Measurements from ENCODE around the gene RPS14. TPM values are rescaled to one million over a fixed set of nuclear protein-coding genes. Genes with fewer than 3 reads are reported as not detected.
"Not testable (repeated sequence)": the region's sequence is repeated elsewhere in the genome, so short reads cannot be mapped to it uniquely, and the experiment has no call there.

The RPS14 gene
- polyA plus RNA-seq, 1 donor (not counting 4 experiments of a cell fraction or from before 2014, with no cell fraction given), result 3,540 TPM

GRCh38 chr5:150454492-150455229 lies 5.1 kb upstream of the RPS14 start:
- Histone ChIP-seq H3K27me3 (ENCODE audit: control insufficient read depth, extremely low read depth, insufficient read depth, low read length) (no peaks in the 10 kb centered on the region), H3K79me2 (ENCODE audit: control insufficient read depth, insufficient read depth, low read length) (no peaks in the 10 kb centered on the region), H4K20me1 (ENCODE audit: control insufficient read depth, extremely low read depth, insufficient read depth, low read length) (no peaks in the 10 kb centered on the region), H3K4me1 (ENCODE audit: control insufficient read depth, extremely low read depth, insufficient read depth, low read length) (peaks cover 6% of the 10 kb centered on the region), H3K9me3 (ENCODE audit: control insufficient read depth, low read depth, low read length) (no peaks in the 10 kb centered on the region), H3K4me2 (ENCODE audit: control insufficient read depth, extremely low read depth, insufficient read depth, low read depth, low read length) (no peak overlapping the region), H3K9me1 (ENCODE audit: control insufficient read depth, extremely low read depth, insufficient read depth, low read length) (no peaks in the 10 kb centered on the region), H3K27ac (ENCODE audit: control insufficient read depth, insufficient read depth, low read length) (no peak overlapping the region), H2AFZ (ENCODE audit: control insufficient read depth, low read length) (no peak overlapping the region), H3K4me3 (ENCODE audit: control insufficient read depth in 2 of 3, extremely low read depth in 1 of 3, insufficient read depth in 2 of 3, low read depth in 1 of 3, low read length in 3 of 3) (no peak overlapping the region), H3K36me3 (ENCODE audit: control insufficient read depth in 2 of 2, extremely low read depth in 1 of 2, insufficient read depth in 2 of 2, low read length in 2 of 2) (no peaks in the 10 kb centered on the region), H3K9ac (ENCODE audit: control insufficient read depth, extremely low read depth, insufficient read depth, low read length) (no peak overlapping the region)
- FAIRE-seq, result no peak
- no peak for TF ChIP-seq CTCF (optimal IDR thresholded peaks at IDR 0.05 in 1 of 3, IDR thresholded peaks at IDR 0.05 in 1 of 3, conservative IDR thresholded peaks at IDR 0.05 in 1 of 3; ENCODE audit: extremely low read depth in 1 of 3, insufficient read depth in 2 of 3, low read length in 3 of 3)
- TF ChIP-seq EZH2 (IDR thresholded peaks at IDR 0.05; ENCODE audit: low read length), result no peak
- dilution Hi-C loops (cut with MboI; ENCODE audit: extremely low pct_ligation_motif_present, low sequenced_read_pairs), result no loop called here
- no peak for DNase-seq (ENCODE audit: low read depth, low spot score)

GRCh38 chr5:150454027-150454426 lies 4.5 kb upstream of the RPS14 start:
- H3K9me3 ChIP-seq (ENCODE audit: control insufficient read depth, low read depth, low read length); H2AFZ ChIP-seq (ENCODE audit: control insufficient read depth, low read length); H3K36me3 ChIP-seq (ENCODE audit: control insufficient read depth in 2 of 2, extremely low read depth in 1 of 2, insufficient read depth in 2 of 2, low read length in 2 of 2); H3K79me2 ChIP-seq (ENCODE audit: control insufficient read depth, insufficient read depth, low read length); H3K4me2 ChIP-seq (ENCODE audit: control insufficient read depth, extremely low read depth, insufficient read depth, low read depth, low read length); H3K9ac ChIP-seq (ENCODE audit: control insufficient read depth, extremely low read depth, insufficient read depth, low read length); dilution Hi-C loops (cut with MboI; ENCODE audit: extremely low pct_ligation_motif_present, low sequenced_read_pairs); H3K9me1 ChIP-seq (ENCODE audit: control insufficient read depth, extremely low read depth, insufficient read depth, low read length); H3K4me3 ChIP-seq (ENCODE audit: control insufficient read depth in 2 of 3, extremely low read depth in 1 of 3, insufficient read depth in 2 of 3, low read depth in 1 of 3, low read length in 3 of 3); H3K27ac ChIP-seq (ENCODE audit: control insufficient read depth, insufficient read depth, low read length); H4K20me1 ChIP-seq (ENCODE audit: control insufficient read depth, extremely low read depth, insufficient read depth, low read length); H3K27me3 ChIP-seq (ENCODE audit: control insufficient read depth, extremely low read depth, insufficient read depth, low read length); H3K4me1 ChIP-seq (ENCODE audit: control insufficient read depth, extremely low read depth, insufficient read depth, low read length); FAIRE-seq; DNase-seq (ENCODE audit: low read depth, low spot score): not testable (repeated sequence)

- no peak overlapping the region for H3K4me2 ChIP-seq (ENCODE audit: control insufficient read depth, extremely low read depth, insufficient read depth, low read depth, low read length)
- no peak overlapping the region for H3K9ac ChIP-seq (ENCODE audit: control insufficient read depth, extremely low read depth, insufficient read depth, low read length)
- no peaks in the 10 kb centered on the region for H3K9me3 ChIP-seq (ENCODE audit: control insufficient read depth, low read depth, low read length)
- H3K79me2 ChIP-seq (ENCODE audit: control insufficient read depth, insufficient read depth, low read length), result peaks cover 16% of the 10 kb centered on the region
- H3K9me1 ChIP-seq (ENCODE audit: control insufficient read depth, extremely low read depth, insufficient read depth, low read length), result no peaks in the 10 kb centered on the region
- dilution Hi-C loops (cut with MboI; ENCODE audit: extremely low pct_ligation_motif_present, low sequenced_read_pairs), result no loop called here
- H3K36me3 ChIP-seq (ENCODE audit: control insufficient read depth in 2 of 2, extremely low read depth in 1 of 2, insufficient read depth in 2 of 2, low read length in 2 of 2), result peaks cover 6 to 9% of the 10 kb centered on the region in 2 experiments
- FAIRE-seq, result no peak
- no peak for DNase-seq (ENCODE audit: low read depth, low spot score)
- peaks cover 4% of the 10 kb centered on the region for H3K4me1 ChIP-seq (ENCODE audit: control insufficient read depth, extremely low read depth, insufficient read depth, low read length)
- no peak overlapping the region for H3K27ac ChIP-seq (ENCODE audit: control insufficient read depth, insufficient read depth, low read length)
- TF ChIP-seq EZH2 (IDR thresholded peaks at IDR 0.05; ENCODE audit: low read length) (no peak), CTCF (optimal IDR thresholded peaks at IDR 0.05 in 1 of 3, IDR thresholded peaks at IDR 0.05 in 1 of 3, conservative IDR thresholded peaks at IDR 0.05 in 1 of 3; ENCODE audit: extremely low read depth in 1 of 3, insufficient read depth in 2 of 3, low read length in 3 of 3) (no peak)
- peaks cover 4% of the 10 kb centered on the region for H4K20me1 ChIP-seq (ENCODE audit: control insufficient read depth, extremely low read depth, insufficient read depth, low read length)
- H3K27me3 ChIP-seq (ENCODE audit: control insufficient read depth, extremely low read depth, insufficient read depth, low read length), result no peaks in the 10 kb centered on the region
- no peak overlapping the region for H3K4me3 ChIP-seq (ENCODE audit: control insufficient read depth in 2 of 3, extremely low read depth in 1 of 3, insufficient read depth in 2 of 3, low read depth in 1 of 3, low read length in 3 of 3)
- H2AFZ ChIP-seq (ENCODE audit: control insufficient read depth, low read length), result no peak overlapping the region
Measured at GRCh38 chr5:150452914-150453313, 3.4 kb upstream of the RPS14 start.
